ENCODE data around the gene PCTP.

PCTP gene

DNA sequence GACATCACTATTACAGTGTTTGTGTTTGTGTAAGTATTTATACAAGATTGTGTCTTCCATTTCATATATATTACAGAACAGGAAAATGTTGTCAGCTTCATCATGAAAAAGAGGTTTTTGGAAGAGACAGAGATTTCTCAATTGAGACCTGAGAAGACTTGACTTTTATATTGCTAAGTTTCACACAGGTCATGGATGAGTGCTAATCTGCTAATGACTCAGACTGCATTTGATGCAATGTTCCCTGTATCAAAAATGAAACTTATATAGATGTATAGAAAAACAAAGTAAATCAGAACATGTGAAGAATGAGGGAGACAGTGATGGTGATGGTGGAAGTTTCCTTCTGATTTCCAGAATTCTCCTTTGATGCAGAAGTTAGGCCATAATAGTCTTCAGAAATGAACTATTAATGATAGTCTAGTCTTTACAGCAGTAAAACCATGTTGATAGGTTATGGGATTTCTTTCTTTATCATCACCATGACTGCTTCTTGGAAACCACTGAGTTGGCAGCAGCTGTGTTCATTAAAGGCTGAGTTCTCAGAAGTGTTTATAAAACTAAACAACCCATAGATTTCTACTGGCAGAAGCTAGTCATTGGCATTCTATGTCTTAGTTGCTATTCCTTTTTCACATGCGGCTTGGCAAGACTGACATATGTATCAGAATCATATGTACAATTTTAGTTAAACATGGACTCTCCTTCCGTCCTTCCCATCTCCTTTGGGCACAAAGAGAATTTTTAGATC lies 56.1 kb downstream of the PCTP start:
- DNase-seq (ENCODE audit: low read depth), result no peak

DNA sequence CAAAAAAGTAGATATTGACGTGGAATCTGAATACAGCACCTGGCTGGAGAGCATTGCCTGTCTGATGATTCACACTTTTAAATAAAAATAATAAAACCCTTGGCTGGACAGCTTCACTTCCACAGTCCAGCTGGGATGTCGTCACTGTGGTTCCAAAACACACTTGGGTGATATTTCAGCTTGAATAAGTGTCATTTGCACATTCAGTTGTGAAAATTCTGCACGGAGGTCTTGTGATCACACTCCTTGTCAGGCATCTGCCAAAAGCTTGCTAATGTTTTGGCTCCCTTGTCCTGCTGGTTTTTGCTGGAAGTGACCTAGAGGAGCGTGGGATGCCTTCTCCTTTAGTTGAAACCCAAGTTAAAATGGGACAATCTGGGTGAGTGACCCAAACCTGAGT lies 60.7 kb downstream of the PCTP start:
- DNase-seq (ENCODE audit: low read depth), result no peak

DNA sequence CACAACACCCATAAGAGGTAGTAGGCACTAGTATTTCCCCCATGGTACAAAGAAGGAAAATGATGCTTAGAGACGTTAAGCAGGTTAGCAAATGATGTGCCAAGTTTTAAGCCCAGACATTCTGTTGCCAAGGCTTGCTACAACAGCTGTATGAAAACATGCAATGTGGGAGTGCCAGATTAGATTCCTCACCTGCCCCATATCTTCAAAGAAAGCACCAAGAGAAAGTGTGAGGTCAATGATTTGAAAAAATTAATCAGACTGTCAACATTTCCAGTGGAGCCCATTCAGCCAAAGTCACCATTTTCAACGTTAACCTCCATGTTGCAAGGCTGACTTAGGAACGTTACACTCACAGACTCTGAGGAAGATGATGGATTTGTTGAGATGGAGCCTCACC lies 61.5 kb downstream of the PCTP start:
- DNase-seq (ENCODE audit: low read depth), result no peak

DNA sequence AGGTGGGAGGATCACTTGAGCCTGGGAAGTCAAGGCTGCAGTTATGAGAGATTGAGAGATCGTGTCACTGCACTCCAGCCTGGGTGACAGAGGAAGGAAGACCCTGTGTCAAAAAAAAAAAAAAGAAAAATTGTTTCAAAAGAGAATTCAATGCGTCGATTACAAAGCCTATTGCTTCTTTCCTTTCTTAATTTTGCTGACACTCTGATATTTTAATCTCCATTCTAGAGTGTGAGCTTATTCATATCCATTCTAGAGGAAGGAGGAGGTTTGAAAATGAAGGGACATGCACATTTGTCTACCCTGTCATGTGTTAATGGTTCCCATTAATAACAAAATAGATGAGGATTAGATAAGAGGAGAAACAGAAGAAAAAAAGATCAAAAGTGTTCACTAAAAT lies 63.1 kb downstream of the PCTP start:
- no peak for DNase-seq (ENCODE audit: low read depth)

- no peak for DNase-seq (ENCODE audit: low read depth)
Measured at GRCh38 chr17:55814377-55814776, 63.5 kb downstream of the PCTP start.

DNA sequence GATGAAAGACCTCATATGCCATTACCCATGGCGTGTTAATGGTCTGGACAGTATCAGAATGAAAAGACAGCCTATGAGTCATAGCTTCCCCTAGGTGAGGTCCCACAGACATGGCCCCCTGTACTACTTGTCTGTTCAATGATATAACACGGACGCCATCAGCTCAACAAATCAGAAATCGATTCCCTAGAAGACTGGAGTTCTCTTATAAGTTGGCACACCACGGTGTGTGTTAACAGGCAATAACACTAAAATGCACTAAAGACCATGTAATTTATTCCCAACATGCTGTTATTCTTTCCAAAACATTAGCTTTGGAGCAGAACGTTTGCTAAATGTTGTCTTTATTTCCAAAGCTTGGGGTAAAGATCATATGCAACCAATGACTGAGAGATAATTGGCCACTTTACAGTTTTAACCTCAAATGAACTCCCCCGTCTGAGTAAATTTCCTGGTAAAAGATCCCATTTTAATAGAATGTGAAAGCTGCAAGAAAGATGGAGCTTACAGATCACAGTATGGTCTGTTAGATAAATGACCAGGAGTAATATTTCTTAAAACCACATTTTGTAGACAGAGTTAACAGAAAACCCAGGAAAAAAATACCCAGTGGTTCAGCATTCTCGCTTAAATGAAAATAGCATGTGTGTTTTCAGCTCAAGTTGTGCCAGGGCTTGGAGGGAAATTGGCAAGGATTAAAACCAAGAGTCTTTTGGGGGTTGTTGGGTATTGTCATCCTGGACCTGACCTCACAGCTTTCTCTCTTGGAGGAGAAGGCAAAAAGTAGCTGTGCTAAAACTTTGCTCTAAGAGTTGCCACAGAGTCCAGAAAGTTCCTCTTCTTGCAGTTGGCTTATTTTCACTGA lies 65.9 kb downstream of the PCTP start:
- DNase-seq (ENCODE audit: low read depth), result no peak

GRCh38 chr17:55817397-55817709 lies 66.5 kb downstream of the PCTP start:
- DNase-seq (ENCODE audit: low read depth), result no peak

- no peak for DNase-seq (ENCODE audit: low read depth)
Measured at GRCh38 chr17:55818026-55818425, 67.2 kb downstream of the PCTP start.

GRCh38 chr17:55818451-55819375 lies 67.9 kb downstream of the PCTP start:
- DNase-seq (ENCODE audit: low read depth), result no peak

DNA sequence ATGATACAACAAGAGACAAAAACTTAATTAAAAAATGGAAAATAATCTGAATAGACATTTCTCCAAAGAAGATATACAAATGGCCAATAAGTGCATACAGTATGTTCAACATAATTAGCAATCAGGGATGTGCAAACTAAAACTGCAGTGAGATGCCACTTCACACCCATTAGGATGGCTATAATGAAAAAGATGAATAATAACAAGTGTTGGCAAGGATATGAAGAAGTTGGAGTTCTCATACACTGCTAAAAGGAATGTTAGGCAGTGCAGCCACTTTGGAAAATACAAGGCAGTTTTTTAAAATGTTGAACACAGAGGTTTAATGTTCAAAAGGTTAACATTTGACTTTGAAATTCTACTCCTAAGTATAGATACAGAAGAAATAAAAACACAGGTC lies 69.8 kb downstream of the PCTP start:
- no peak for DNase-seq (ENCODE audit: low read depth)

- DNase-seq (ENCODE audit: low read depth), result no peak
Measured at GRCh38 chr17:55822028-55822427, 71.2 kb downstream of the PCTP start.

- no peak for DNase-seq (ENCODE audit: low read depth)
Measured at GRCh38 chr17:55825213-55825612, 74.4 kb downstream of the PCTP start.
